ENCODE measurements around the gene NKTR.

Gene NKTR

GRCh38 chr3:42683875-42684598, 83.6 kb downstream of the NKTR start:
- DNase-seq, result peak; percentile 80

DNA sequence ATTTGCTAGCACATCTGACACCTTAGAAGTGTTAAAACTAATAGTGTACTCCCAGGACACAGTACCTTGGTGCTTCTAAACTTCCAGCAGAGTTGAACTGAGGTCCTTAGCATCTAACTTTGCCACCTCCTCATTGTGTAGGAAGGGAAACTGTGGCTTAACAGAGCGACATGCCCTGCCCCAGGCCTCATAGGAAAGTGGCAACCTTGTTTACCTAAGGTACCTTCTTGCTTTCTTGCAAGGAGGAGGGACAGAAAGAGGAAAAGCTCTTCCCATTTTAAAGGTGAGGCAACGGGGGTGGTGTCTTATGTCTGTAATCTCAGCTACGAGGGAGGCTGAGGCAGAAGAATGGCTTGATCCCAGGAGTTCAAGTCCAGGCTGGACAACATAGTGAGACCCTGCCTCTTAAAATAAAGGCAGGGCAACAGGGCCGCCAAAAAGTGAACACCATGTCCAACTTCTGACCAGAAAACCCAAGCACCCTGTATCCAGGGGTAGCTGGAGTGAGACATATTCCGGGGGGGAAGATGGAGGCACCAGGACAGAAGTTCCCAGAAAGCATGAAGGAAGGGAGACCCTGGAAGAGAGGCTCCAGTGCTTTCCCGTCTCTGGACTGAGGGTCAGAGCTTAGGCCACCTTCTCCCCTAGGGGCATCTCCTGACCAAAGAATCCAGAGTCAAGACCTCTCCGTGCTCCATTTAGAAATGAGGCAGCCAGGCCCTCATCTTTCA, 84.3 kb downstream of the NKTR start:
- DNase-seq, result no peak

DNA sequence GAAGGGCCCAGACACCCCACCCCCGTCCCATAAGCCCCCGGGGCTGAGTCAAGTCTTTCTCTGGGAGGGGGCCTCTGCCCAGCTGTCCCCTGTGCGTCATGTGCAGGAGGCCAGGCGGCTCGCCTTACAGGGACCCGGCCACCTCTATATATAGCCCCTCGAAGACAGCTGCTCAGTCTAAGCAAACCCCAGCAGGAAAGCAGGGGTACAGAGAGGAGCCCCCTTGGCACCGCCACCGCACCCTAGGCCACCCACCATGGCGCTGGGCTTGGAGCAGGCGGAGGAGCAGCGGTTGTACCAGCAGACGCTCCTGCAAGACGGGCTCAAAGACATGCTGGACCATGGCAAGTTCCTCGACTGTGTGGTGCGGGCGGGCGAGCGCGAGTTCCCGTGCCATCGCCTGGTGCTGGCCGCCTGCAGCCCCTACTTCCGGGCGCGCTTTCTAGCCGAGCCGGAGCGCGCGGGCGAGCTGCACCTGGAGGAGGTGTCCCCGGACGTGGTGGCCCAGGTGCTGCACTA, 84.9 kb downstream of the NKTR start, which contains the start of gene KLHL40:
Gene KLHL40, plus strand, starts transcription at position 175 of the 519 bp plus-strand sequence. Its CDS starts 82 bp downstream, at position 257.
- no peak for DNase-seq

DNA sequence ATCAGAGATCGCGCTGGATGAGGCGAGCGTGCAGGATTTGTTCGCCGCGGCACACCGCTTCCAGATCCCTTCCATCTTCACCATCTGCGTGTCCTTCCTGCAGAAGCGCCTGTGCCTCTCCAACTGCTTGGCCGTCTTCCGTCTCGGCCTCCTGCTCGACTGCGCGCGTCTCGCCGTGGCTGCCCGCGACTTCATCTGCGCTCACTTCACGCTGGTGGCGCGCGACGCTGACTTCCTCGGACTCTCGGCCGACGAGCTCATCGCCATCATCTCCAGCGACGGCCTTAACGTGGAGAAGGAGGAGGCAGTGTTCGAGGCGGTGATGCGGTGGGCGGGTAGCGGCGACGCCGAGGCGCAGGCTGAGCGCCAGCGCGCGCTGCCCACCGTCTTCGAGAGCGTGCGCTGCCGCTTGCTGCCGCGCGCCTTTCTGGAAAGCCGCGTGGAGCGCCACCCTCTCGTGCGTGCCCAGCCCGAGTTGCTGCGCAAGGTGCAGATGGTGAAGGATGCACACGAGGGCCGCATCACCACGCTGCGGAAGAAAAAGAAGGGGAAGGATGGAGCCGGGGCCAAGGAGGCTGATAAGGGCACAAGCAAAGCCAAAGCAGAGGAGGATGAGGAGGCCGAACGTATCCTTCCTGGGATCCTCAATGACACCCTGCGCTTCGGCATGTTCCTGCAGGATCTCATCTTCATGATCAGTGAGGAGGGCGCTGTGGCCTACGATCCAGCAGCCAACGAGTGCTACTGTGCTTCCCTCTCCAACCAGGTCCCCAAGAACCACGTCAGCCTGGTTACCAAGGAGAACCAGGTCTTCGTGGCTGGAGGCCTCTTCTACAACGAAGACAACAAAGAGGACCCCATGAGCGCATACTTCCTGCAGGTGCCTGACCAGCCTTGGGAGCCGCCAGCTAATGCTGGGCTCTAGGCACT, 85.7 kb downstream of the NKTR start:
- no peak for DNase-seq

- no peak for DNase-seq
Measured at GRCh38 chr3:42686832-42687650, 86.6 kb downstream of the NKTR start.

- DNase-seq, result no peak
Measured at GRCh38 chr3:42688016-42688415, 87.5 kb downstream of the NKTR start.

DNA sequence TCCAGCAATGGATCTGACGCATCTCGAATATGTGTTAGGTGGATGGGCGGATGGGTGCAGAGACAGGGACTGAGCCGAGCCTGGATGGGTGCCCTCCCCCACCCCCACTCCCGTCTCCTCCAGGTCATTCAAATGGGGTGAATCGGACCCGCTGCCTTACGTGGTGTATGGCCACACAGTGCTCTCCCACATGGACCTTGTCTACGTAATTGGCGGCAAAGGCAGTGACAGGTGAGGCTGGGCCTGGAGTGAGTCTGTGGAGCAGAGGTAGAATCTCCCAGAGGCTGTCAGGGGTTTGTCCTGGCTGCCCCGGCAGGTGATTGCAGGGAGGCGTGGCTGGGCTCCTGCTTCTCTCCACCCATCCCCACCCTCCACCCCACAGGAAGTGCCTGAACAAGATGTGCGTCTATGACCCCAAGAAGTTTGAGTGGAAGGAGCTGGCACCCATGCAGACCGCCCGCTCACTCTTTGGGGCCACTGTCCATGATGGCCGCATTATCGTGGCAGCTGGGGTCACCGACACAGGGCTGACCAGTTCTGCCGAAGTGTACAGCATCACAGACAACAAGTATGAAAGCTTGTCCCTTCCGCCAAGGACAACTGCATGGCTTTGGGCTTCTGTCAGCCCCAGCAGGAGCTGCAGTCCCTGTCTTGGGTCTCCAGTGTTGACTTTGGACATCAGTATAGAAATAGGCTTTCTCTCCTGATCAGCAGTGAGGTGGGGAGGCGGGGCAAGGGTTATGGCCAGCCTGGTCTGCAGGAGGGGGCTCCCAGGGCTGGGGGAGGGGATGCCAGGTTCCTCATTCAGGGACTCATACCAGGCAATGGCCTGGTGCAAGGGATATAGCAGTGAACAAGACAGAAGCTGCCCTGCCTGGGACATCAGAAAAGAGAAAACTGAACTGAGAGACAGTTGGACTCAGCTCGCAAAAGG, 88.3 kb downstream of the NKTR start:
- no peak for DNase-seq

- no peak for DNase-seq
Measured at GRCh38 chr3:42689421-42690014, 89.0 kb downstream of the NKTR start.

DNA sequence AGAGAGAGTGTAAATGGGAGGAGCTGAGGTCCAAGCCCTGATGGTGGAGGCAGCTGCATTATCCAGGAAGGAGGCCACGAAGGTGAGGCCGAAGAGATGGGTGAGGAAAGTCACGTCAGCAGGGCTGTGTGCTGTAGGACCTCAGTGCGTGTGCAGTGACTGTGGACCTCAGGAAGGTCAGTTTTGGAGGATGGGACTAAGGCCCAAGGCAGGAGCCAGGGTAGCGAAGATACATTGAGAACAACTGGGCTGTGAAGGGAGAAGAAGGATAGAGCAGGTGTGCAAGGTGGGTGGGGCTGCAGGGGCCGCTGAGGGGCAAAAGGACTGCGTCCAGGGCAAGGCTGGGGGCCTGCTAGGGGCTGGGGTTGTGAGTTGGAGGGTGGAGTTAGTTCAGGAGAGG, 89.7 kb downstream of the NKTR start:
- DNase-seq, result no peak

GRCh38 chr3:42690766-42691680, 90.5 kb downstream of the NKTR start:
- no peak for DNase-seq

DNA sequence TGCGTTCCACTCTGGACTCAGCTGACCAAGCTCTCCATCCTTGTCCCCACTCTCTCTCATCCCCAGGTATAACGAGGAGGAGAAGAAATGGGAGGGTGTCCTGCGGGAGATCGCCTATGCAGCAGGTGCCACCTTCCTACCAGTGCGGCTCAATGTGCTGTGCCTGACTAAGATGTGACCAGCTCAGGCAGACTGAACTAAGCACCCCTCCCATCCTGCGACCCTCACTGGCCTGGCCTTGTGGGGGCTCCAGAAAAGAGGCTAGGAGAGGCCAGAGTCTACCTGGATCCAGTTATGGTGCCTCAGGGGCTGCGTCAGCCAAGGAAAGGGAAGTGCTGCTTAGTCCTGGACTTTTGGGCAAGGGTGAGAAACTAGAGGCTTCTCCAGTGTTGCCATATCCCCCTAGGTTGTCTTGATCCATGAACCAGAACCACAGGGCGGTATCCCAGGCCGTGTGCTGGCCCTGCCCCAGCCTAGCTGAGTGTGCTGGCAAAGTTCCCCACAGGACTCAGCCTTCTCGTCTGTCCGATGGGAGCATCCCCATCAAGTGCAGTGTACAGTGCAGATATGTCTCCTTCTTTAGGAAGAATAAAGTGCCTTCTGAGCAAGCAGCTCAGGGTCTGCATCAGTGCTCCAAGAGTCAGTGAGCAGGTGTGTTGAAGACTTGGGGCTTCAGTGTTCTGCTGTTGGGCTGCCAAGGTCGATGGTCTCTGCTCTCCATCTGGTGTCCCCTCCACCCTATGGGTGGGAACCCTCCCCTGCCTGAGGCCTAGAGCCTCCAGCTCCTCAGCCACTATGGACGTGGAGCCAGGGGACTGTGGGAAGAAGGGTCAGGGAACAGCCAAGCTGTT, 91.6 kb downstream of the NKTR start:
- DNase-seq, result no peak

GRCh38 chr3:42692667-42693529, 92.4 kb downstream of the NKTR start:
- DNase-seq, result no peak

- no peak for DNase-seq
Measured at GRCh38 chr3:42693530-42693930, 93.0 kb downstream of the NKTR start.

- DNase-seq, result no peak
Measured at GRCh38 chr3:42694366-42694765, 93.9 kb downstream of the NKTR start.

- no peak for DNase-seq
Measured at GRCh38 chr3:42696356-42697288, 96.1 kb downstream of the NKTR start.

Measured in SIG-M5 (cell line).